Measurements from ENCODE around the gene PEX3.

GRCh38 chr6:143431226-143431625 is 19.4 kb upstream of the PEX3 start:
- TF ChIP-seq RAD21 (IDR thresholded peaks at IDR 0.05; ENCODE audit: low read depth): no peak
- TF ChIP-seq CTCF (IDR thresholded peaks at IDR 0.05 in 2 of 3, conservative IDR thresholded peaks at IDR 0.05 in 1 of 3; ENCODE audit: borderline replicate concordance in 1 of 3, insufficient read depth in 1 of 3, low read depth in 2 of 3, low read length in 2 of 3): no peak
- no peak for TF ChIP-seq FOSL1 (IDR thresholded peaks at IDR 0.05; ENCODE audit: low read depth)
- TF ChIP-seq REST (IDR thresholded peaks at IDR 0.05; ENCODE audit: low read depth): no peak
- TF ChIP-seq JUND (IDR thresholded peaks at IDR 0.05): no peak
- no peak for TF ChIP-seq SP1 (IDR thresholded peaks at IDR 0.05; ENCODE audit: low read depth)
- TF ChIP-seq POLR2A (IDR thresholded peaks at IDR 0.05; ENCODE audit: borderline replicate concordance, extremely low read depth, insufficient read depth, insufficient read length): no peak
- TF ChIP-seq EZH2 (IDR thresholded peaks at IDR 0.05): no peak

Data from HCT116 (cell line).